A673 (cell line): ENCODE results near the gene NDUFS7.

ENCODE experiments used
- CTCF ChIP-seq: fragments of 300-800, 200-600 bp; sonication (generic); conservative IDR thresholded peaks from 2 replicates; pipeline ENCODE4 v1.5.1; 2017; ENCODE audit warnings: low read depth, mild to moderate bottlenecking, antibody characterized with exemption, low read length, moderate library complexity, mixed read lengths
- EZH2 ChIP-seq: fragments of 200-600 bp; sonication (generic); IDR thresholded peaks from 2 replicates; pipeline ENCODE4 v1.6.1; 2017; ENCODE audit warnings: borderline replicate concordance, low read depth, mild to moderate bottlenecking, mixed read lengths, antibody characterized with exemption, low read length; ENCODE audit not compliant: poor library complexity, severe bottlenecking

- TF ChIP-seq CTCF, result no peak
- TF ChIP-seq EZH2, result no peak
Observed at GRCh38 chr19:1383017-1383311, 743 bp upstream of the NDUFS7 start.
